Adrenal gland (tissue), 5 donors: ENCODE results near the gene PCNT.

Experiments
- CTCF ChIP-seq, 6 experiments: fragments of 450-650 bp in 4 of 6; fragments of 200-600 bp in 2 of 6; sonication (generic) in 1 of 6; IDR thresholded peaks; 1 replicate in 5 of 6; 2 replicates in 1 of 6; pipeline versions ENCODE4 v1.5.1 to v1.8.0; 2016 to 2021; ENCODE audit warnings: antibody characterized with exemption in 6 of 6, mild to moderate bottlenecking in 2 of 6, moderate library complexity in 1 of 6
- POLR2A ChIP-seq, 2 donors: fragments of 450-650 bp; IDR thresholded peaks; one replicate each; pipeline ENCODE4 v1.6.1; 2017; ENCODE audit warnings: antibody characterized with exemption in 2 of 2, mild to moderate bottlenecking in 2 of 2, moderate library complexity in 1 of 2
- donor health status: DM: no; HTN: no; CAD: no.

- TF ChIP-seq CTCF (IDR thresholded peaks at IDR 0.05): no peak
- TF ChIP-seq POLR2A (IDR thresholded peaks at IDR 0.05): no peak
Observed at GRCh38 chr21:46376231-46376628, 52.3 kb downstream of the PCNT start.
